ENCODE results near the gene CPLX4.
"Not testable (repeated sequence)": the region's sequence is repeated elsewhere in the genome, so short reads cannot be mapped to it uniquely, and the experiment has no call there.

CPLX4 gene

GRCh38 chr18:59268721-59269562 is 49.5 kb downstream of the CPLX4 start:
- no peak for DNase-seq

GRCh38 chr18:59268127-59268720 is 50.2 kb downstream of the CPLX4 start:
- DNase-seq, result no peak

- DNase-seq, result no peak
Observed at GRCh38 chr18:59267503-59268126, 50.8 kb downstream of the CPLX4 start.

GRCh38 chr18:59266886-59267502 is 51.5 kb downstream of the CPLX4 start:
- no peak for DNase-seq

GRCh38 chr18:59266459-59266858 is 52.0 kb downstream of the CPLX4 start:
- DNase-seq, result no peak

GRCh38 chr18:59265974-59266369 is 52.5 kb downstream of the CPLX4 start:
- no peak for DNase-seq

- DNase-seq, result no peak
Observed at GRCh38 chr18:59265246-59265973, 53.0 kb downstream of the CPLX4 start.

- no peak for DNase-seq
Observed at GRCh38 chr18:59264651-59265245, 53.7 kb downstream of the CPLX4 start.

- DNase-seq, result no peak
Observed at GRCh38 chr18:59264121-59264571, 54.3 kb downstream of the CPLX4 start.

GRCh38 chr18:59263661-59264060 is 54.8 kb downstream of the CPLX4 start:
- DNase-seq, result no peak

GRCh38 chr18:59262243-59262642 is 56.2 kb downstream of the CPLX4 start:
- DNase-seq, result not testable (repeated sequence)

- not testable (repeated sequence) for DNase-seq
Observed at GRCh38 chr18:59261842-59262241, 56.6 kb downstream of the CPLX4 start.

GRCh38 chr18:59255491-59255890 is 63.0 kb downstream of the CPLX4 start:
- not testable (repeated sequence) for DNase-seq

GRCh38 chr18:59249199-59249774 is 69.2 kb downstream of the CPLX4 start:
- DNase-seq, result no peak

- no peak for DNase-seq
Observed at GRCh38 chr18:59246796-59247195, 71.7 kb downstream of the CPLX4 start.

All from GF-D8 (cell line).